ENCODE measurements around the gene CHRNG. TPM values are rescaled to one million over a fixed set of nuclear protein-coding genes. Genes with fewer than 3 reads are reported as not detected.
A peak's percentile ranks its signal among the peaks of the same experiment; 100 is the strongest.

CHRNG gene
- polyA plus RNA-seq, 1 donor: 0.21 TPM

DNA sequence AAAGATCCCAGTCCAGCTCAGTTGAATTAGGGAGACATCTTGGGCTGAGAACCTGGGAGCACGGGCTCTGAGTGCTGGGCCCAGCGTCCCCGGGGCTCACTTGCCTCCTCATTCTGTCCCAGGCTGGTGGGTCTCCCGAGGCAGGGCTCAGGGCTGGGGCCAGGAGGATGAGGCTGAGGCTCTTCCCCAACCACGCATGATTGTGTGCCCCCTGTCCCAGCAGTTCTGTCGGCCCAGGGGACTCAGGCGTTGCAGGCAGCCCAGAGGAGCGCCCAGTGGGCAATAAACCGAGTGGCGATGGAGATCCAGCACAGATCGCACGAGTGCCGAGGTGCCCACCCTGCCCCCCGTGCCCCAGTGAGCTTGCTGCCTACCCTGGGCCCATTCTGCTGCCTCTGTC, 18.4 kb upstream of the CHRNG start:
- Histone ChIP-seq H3K4me3 (ENCODE audit: low read length) (no peak overlapping the region), H3K27ac (ENCODE audit: low read length) (no peak overlapping the region), H3K9me3 (ENCODE audit: control insufficient read depth, low read depth, low read length) (peaks cover 12% of the 10 kb centered on the region), H3K36me3 (ENCODE audit: control insufficient read depth, insufficient read depth, low read length) (no peaks in the 10 kb centered on the region), H3K4me1 (ENCODE audit: control insufficient read depth, insufficient read depth, low read length) (peaks cover 16% of the 10 kb centered on the region), H3K27me3 (ENCODE audit: control insufficient read depth, insufficient read depth, low read length) (peaks cover 47% of the 10 kb centered on the region)
- WGBS (ENCODE audit: insufficient coverage, low lambda C conversion rate): no CpG with 5 or more reads among the region's 14 CpGs
- DNase-seq: no peak

DNA sequence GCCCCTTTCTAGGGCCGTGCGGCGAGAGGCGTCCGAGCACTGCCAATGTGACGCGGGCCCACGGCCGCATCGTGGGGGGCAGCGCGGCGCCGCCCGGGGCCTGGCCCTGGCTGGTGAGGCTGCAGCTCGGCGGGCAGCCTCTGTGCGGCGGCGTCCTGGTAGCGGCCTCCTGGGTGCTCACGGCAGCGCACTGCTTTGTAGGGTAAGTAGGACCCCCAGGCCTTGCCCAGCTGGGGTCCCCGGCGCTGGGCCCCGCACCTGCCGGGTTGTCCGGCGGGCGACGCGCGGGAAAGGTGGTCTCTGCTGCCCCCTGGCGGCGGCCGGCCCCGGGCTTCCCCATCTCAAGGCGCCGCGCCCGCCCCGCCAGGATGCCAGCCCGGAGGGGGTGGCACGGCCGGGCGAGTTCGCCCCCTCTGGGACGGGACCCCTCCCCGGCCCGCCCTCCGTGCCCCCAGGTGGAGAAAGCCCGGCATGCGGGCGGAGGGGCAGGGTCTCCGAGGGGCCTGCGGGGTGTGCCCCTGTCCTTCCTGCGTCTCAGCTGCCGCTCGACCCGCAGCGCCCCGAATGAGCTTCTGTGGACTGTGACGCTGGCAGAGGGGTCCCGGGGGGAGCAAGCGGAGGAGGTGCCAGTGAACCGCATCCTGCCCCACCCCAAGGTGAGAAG, 17.4 kb upstream of the CHRNG start:
- Histone ChIP-seq H3K4me1 (ENCODE audit: control insufficient read depth, insufficient read depth, low read length) (peaks cover 7% of the 10 kb centered on the region), H3K27me3 (ENCODE audit: control insufficient read depth, insufficient read depth, low read length) (peaks cover 50% of the 10 kb centered on the region), H3K27ac (ENCODE audit: low read length) (no peak overlapping the region), H3K9me3 (ENCODE audit: control insufficient read depth, low read depth, low read length) (peaks cover 12% of the 10 kb centered on the region), H3K4me3 (ENCODE audit: low read length) (no peak overlapping the region), H3K36me3 (ENCODE audit: control insufficient read depth, insufficient read depth, low read length) (no peaks in the 10 kb centered on the region)
- WGBS (ENCODE audit: insufficient coverage, low lambda C conversion rate): no CpG with 5 or more reads among the region's 66 CpGs
- no peak for DNase-seq

DNA sequence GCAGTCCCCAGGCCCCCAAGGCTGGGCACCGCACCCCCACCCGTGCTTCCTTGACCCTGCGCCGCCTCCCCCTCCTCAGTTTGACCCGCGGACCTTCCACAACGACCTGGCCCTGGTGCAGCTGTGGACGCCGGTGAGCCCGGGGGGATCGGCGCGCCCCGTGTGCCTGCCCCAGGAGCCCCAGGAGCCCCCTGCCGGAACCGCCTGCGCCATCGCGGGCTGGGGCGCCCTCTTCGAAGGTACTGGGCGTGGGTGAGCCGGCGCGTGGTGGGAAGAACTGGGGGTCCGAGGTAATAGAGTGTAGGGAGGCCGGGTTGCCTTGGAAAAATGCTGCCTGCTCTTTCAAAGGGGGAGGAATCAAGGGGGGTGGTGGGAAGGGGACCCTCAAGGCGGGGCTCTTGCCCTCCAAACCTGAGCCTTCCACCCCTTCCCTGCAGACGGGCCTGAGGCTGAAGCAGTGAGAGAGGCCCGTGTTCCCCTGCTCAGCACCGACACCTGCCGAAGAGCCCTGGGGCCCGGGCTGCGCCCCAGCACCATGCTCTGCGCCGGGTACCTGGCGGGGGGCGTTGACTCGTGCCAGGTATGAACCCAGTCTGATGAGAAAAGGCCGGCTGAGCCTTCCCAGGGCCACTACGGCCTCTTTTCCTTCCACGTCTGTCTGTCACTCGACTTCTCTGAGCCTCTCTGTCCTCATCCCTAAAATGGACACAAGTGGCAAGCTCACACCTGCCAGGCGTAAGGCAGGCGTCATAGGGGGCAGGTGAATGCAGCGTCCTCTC, 16.7 kb upstream of the CHRNG start:
- peaks cover 51% of the 10 kb centered on the region for H3K27me3 ChIP-seq (ENCODE audit: control insufficient read depth, insufficient read depth, low read length)
- no peaks in the 10 kb centered on the region for H3K36me3 ChIP-seq (ENCODE audit: control insufficient read depth, insufficient read depth, low read length)
- no peak for DNase-seq
- WGBS (ENCODE audit: insufficient coverage, low lambda C conversion rate): no CpG with 5 or more reads among the region's 46 CpGs
- no peak overlapping the region for H3K27ac ChIP-seq (ENCODE audit: low read length)
- H3K4me1 ChIP-seq (ENCODE audit: control insufficient read depth, insufficient read depth, low read length): peaks cover 5% of the 10 kb centered on the region
- peaks cover 12% of the 10 kb centered on the region for H3K9me3 ChIP-seq (ENCODE audit: control insufficient read depth, low read depth, low read length)
- no peak overlapping the region for H3K4me3 ChIP-seq (ENCODE audit: low read length)

DNA sequence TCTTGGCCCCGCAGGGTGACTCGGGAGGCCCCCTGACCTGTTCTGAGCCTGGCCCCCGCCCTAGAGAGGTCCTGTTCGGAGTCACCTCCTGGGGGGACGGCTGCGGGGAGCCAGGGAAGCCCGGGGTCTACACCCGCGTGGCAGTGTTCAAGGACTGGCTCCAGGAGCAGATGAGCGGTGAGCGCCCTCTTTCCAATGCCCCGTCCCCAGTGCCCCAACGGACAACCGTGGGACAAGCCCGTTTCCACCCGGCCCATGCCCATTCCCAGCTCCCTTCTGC, 16.1 kb upstream of the CHRNG start:
- WGBS (ENCODE audit: insufficient coverage, low lambda C conversion rate): no CpG with 5 or more reads among the region's 16 CpGs
- DNase-seq: no peak
- no peaks in the 10 kb centered on the region for H3K36me3 ChIP-seq (ENCODE audit: control insufficient read depth, insufficient read depth, low read length)
- peaks cover 54% of the 10 kb centered on the region for H3K27me3 ChIP-seq (ENCODE audit: control insufficient read depth, insufficient read depth, low read length)
- peaks cover 5% of the 10 kb centered on the region for H3K4me1 ChIP-seq (ENCODE audit: control insufficient read depth, insufficient read depth, low read length)
- H3K9me3 ChIP-seq (ENCODE audit: control insufficient read depth, low read depth, low read length): peaks cover 12% of the 10 kb centered on the region
- H3K27ac ChIP-seq (ENCODE audit: low read length): no peak overlapping the region
- no peak overlapping the region for H3K4me3 ChIP-seq (ENCODE audit: low read length)

DNA sequence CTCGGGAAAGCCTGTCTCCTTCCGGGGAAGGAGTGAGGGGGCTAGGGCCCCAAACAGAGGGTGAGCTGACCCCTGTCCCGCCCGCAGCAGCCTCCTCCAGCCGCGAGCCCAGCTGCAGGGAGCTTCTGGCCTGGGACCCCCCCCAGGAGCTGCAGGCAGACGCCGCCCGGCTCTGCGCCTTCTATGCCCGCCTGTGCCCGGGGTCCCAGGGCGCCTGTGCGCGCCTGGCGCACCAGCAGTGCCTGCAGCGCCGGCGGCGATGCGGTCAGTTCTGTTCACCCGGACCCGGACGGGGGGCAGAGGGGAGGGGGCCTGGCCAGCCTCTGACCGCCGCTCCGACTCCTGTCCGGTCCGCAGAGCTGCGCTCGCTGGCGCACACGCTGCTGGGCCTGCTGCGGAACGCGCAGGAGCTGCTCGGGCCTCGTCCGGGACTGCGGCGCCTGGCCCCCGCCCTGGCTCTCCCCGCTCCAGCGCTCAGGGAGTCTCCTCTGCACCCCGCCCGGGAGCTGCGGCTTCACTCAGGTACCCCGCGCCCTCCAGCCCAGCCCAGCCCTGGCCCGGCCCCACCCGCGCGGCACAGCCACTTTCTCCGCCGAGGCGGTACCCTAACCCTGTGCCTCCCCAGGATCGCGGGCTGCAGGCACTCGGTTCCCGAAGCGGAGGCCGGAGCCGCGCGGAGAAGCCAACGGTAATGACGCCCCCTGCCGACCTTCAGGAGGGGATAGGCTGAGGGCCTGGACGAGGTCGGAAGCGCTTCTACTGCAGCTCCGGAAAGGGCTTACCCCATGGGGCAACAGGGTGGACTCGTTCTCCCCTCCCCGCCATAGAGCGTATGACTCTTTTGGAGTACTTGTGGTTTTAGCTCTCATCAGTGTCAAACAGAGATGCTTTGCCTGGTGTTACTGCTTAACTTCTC, 15.6 kb upstream of the CHRNG start:
- Histone ChIP-seq H3K9me3 (ENCODE audit: control insufficient read depth, low read depth, low read length) (peaks cover 12% of the 10 kb centered on the region), H3K27ac (ENCODE audit: low read length) (no peak overlapping the region), H3K27me3 (ENCODE audit: control insufficient read depth, insufficient read depth, low read length) (peaks cover 54% of the 10 kb centered on the region), H3K36me3 (ENCODE audit: control insufficient read depth, insufficient read depth, low read length) (no peaks in the 10 kb centered on the region), H3K4me1 (ENCODE audit: control insufficient read depth, insufficient read depth, low read length) (peaks cover 5% of the 10 kb centered on the region), H3K4me3 (ENCODE audit: low read length) (no peak overlapping the region)
- WGBS (ENCODE audit: insufficient coverage, low lambda C conversion rate): no CpG with 5 or more reads among the region's 75 CpGs
- peak in 1 of 2 donors; percentile 51 for DNase-seq

DNA sequence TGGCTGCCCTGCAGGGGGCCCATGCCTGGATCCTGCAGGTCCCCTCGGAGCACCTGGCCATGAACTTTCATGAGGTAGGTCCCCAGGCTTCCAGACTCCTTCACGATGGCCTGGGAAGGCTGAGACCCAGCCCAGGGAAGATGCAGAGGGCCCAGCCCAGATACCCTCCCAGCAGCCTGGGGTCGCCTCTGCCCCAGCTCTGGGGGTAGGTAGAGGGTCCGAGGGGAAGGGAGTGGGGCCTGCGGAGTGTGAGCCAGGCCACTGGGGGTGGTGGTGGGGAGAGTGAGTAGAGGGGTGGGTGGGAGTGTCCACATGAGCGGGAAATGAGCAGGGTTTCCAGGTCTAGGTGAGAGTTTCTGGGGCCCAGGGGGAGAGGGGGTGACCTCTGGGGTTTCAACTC, 14.7 kb upstream of the CHRNG start:
- WGBS (ENCODE audit: insufficient coverage, low lambda C conversion rate): no CpG with 5 or more reads among the region's 6 CpGs
- no peak overlapping the region for H3K27ac ChIP-seq (ENCODE audit: low read length)
- H3K4me1 ChIP-seq (ENCODE audit: control insufficient read depth, insufficient read depth, low read length): peaks cover 5% of the 10 kb centered on the region
- peaks cover 12% of the 10 kb centered on the region for H3K9me3 ChIP-seq (ENCODE audit: control insufficient read depth, low read depth, low read length)
- peaks cover 54% of the 10 kb centered on the region for H3K27me3 ChIP-seq (ENCODE audit: control insufficient read depth, insufficient read depth, low read length)
- H3K36me3 ChIP-seq (ENCODE audit: control insufficient read depth, insufficient read depth, low read length): no peaks in the 10 kb centered on the region
- no peak for DNase-seq
- H3K4me3 ChIP-seq (ENCODE audit: low read length): no peak overlapping the region

DNA sequence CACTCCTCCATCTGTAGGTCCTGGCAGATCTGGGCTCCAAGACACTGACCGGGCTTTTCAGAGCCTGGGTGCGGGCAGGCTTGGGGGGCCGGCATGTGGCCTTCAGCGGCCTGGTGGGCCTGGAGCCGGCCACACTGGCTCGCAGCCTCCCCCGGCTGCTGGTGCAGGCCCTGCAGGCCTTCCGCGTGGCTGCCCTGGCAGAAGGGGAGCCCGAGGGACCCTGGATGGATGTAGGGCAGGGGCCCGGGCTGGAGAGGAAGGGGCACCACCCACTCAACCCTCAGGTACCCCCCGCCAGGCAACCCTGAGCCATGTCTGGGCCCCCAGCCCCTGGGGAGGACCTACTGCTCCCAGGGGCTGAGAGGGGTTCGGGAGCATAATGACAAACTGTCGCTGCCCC, 14.3 kb upstream of the CHRNG start:
- Histone ChIP-seq H3K27ac (ENCODE audit: low read length) (no peak overlapping the region), H3K9me3 (ENCODE audit: control insufficient read depth, low read depth, low read length) (peaks cover 12% of the 10 kb centered on the region), H3K36me3 (ENCODE audit: control insufficient read depth, insufficient read depth, low read length) (no peaks in the 10 kb centered on the region), H3K4me1 (ENCODE audit: control insufficient read depth, insufficient read depth, low read length) (peaks cover 5% of the 10 kb centered on the region), H3K27me3 (ENCODE audit: control insufficient read depth, insufficient read depth, low read length) (peaks cover 54% of the 10 kb centered on the region), H3K4me3 (ENCODE audit: low read length) (no peak overlapping the region)
- DNase-seq: no peak
- WGBS (ENCODE audit: insufficient coverage, low lambda C conversion rate): no CpG with 5 or more reads among the region's 14 CpGs

DNA sequence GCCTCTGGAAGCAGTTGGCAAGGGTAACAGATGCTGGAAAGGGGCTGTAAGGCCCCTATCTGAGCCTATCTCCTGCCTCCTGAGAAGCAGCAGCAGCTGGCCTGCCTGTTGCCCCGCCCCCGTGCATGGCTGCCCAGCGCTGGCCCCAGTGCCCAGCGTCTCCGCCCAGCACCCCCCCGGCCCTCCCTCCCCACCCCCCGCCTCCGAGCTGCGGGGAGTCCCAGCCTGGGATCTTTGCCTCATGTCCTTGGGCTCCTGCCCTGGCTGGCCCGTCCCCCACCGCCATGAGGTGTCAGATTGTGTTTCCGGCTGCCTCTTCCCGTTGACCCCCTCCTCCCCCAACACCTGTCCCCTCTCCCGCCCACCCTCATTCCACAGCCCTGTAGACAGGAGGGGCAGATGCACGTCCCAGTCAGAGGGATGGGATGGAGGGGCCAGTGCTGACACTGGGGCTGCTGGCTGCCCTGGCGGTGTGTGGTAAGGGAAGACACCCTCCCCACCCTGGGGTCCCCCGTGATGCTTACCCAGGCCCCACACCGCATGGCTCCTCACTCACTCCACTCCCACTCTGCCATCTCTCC, 13.6 kb upstream of the CHRNG start, which contains the start of gene CHRND:
TSS of gene CHRND (plus strand) at position 370 of the 581 bp plus-strand sequence. CDS start at position 426, 56 bp downstream.
- H3K4me1 ChIP-seq (ENCODE audit: control insufficient read depth, insufficient read depth, low read length): peaks cover 5% of the 10 kb centered on the region
- WGBS (ENCODE audit: insufficient coverage, low lambda C conversion rate): no CpG with 5 or more reads among the region's 18 CpGs
- H3K4me3 ChIP-seq (ENCODE audit: low read length): no peak within 1 kb of the TSS
- H3K9me3 ChIP-seq (ENCODE audit: control insufficient read depth, low read depth, low read length): peaks cover 12% of the 10 kb centered on the region
- no peak within 1 kb of the TSS for H3K27ac ChIP-seq (ENCODE audit: low read length)
- H3K36me3 ChIP-seq (ENCODE audit: control insufficient read depth, insufficient read depth, low read length): no peaks in the 10 kb centered on the region
- H3K27me3 ChIP-seq (ENCODE audit: control insufficient read depth, insufficient read depth, low read length): peaks cover 51% of the 10 kb centered on the region
- no peak for DNase-seq

DNA sequence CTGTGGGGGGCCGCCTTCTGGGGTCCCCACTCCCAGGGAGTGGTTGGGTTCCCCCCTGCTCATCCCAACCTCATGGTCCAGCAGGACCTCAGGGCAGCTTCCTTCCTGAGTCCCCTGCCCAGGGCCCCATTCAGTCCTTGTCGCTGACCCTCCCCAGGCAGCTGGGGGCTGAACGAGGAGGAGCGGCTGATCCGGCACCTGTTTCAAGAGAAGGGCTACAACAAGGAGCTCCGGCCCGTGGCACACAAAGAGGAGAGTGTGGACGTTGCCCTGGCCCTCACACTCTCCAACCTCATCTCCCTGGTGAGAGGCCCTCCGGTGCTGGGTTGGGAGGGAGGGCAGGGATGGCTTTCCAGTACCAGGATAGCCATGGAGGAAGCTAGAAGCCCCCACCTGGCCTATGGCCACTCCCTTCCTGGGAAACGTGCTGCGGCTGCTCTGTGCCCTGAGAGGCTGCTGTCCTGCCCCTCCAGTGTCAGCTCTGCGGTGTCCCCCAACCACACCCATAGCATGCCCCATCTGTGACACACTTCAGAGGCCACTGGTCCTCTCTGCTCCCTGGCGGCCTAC, 13.0 kb upstream of the CHRNG start:
- Histone ChIP-seq H3K4me3 (ENCODE audit: low read length) (no peak overlapping the region), H3K36me3 (ENCODE audit: control insufficient read depth, insufficient read depth, low read length) (no peaks in the 10 kb centered on the region), H3K27ac (ENCODE audit: low read length) (no peak overlapping the region), H3K9me3 (ENCODE audit: control insufficient read depth, low read depth, low read length) (peaks cover 12% of the 10 kb centered on the region), H3K4me1 (ENCODE audit: control insufficient read depth, insufficient read depth, low read length) (peaks cover 5% of the 10 kb centered on the region), H3K27me3 (ENCODE audit: control insufficient read depth, insufficient read depth, low read length) (peaks cover 46% of the 10 kb centered on the region)
- no peak for DNase-seq
- WGBS (ENCODE audit: insufficient coverage, low lambda C conversion rate): no CpG with 5 or more reads among the region's 13 CpGs
